ENCODE results near the gene NDRG2.
"Not testable (repeated sequence)": the region's sequence is repeated elsewhere in the genome, so short reads cannot be mapped to it uniquely, and the experiment has no call there.

NDRG2 gene

GRCh38 chr14:21033133-21033698 lies 8.4 kb upstream of the NDRG2 start:
- no peak for DNase-seq

- no peak for DNase-seq
Observed at GRCh38 chr14:21032326-21033132, 7.7 kb upstream of the NDRG2 start.

GRCh38 chr14:21030531-21030930 lies 5.7 kb upstream of the NDRG2 start:
- DNase-seq, result no peak

- no peak for DNase-seq
Observed at GRCh38 chr14:21029917-21030316, 5.1 kb upstream of the NDRG2 start, which contains the start of gene TPPP2. Gene TPPP2, plus strand, starts transcription at chr14:21030217. Its CDS starts 365 bp downstream, at chr14:21030582.

- DNase-seq, result no peak
Observed at GRCh38 chr14:21026988-21027315, 2.1 kb upstream of the NDRG2 start.

GRCh38 chr14:21026274-21026987 lies 1.6 kb upstream of the NDRG2 start:
- DNase-seq, result no peak

GRCh38 chr14:21025371-21026273 lies 761 bp upstream of the NDRG2 start:
- DNase-seq, result peak; percentile 23

- no peak for DNase-seq
Observed at GRCh38 chr14:21023817-21024584, 860 bp downstream of the NDRG2 start.

- DNase-seq, result no peak
Observed at GRCh38 chr14:21023174-21023573, 1.7 kb downstream of the NDRG2 start.

GRCh38 chr14:21022686-21023085 lies 2.2 kb downstream of the NDRG2 start:
- DNase-seq, result no peak

- no peak for DNase-seq
Observed at GRCh38 chr14:21020977-21021545, 3.8 kb downstream of the NDRG2 start.

- DNase-seq, result no peak
Observed at GRCh38 chr14:21019366-21019765, 5.5 kb downstream of the NDRG2 start.

GRCh38 chr14:21018781-21019180 lies 6.1 kb downstream of the NDRG2 start:
- DNase-seq, result no peak

GRCh38 chr14:21018286-21018685 lies 6.6 kb downstream of the NDRG2 start:
- DNase-seq, result no peak

- DNase-seq, result no peak
Observed at GRCh38 chr14:21017528-21018245, 7.2 kb downstream of the NDRG2 start.

GRCh38 chr14:21016413-21017190 lies 8.3 kb downstream of the NDRG2 start:
- no peak for DNase-seq

GRCh38 chr14:21015312-21015711 lies 9.5 kb downstream of the NDRG2 start:
- no peak for DNase-seq

GRCh38 chr14:21014761-21015190 lies 10.1 kb downstream of the NDRG2 start:
- DNase-seq, result peak; percentile 85

- no peak for DNase-seq
Observed at GRCh38 chr14:21011136-21011535, 13.7 kb downstream of the NDRG2 start.

GRCh38 chr14:21009721-21010120 lies 15.1 kb downstream of the NDRG2 start:
- not testable (repeated sequence) for DNase-seq

Measured in activated CD4-positive, alpha-beta T cell treated with anti-CD3 and anti-CD28 coated beads for 48 hours (primary cell).